Amygdala (tissue), 56 donors: Measurements from ENCODE around the gene RRP1B.
A peak's percentile ranks its signal among the peaks of the same experiment; 100 is the strongest.
"Not testable (repeated sequence)": the region's sequence is repeated elsewhere in the genome, so short reads cannot be mapped to it uniquely, and the experiment has no call there.

Experiments used
- DNase-seq, 56 donors: peaks; one replicate each; lab custom pipeline; 2025; lab: John Stamatoyannopoulos, UW

RRP1B gene

DNA sequence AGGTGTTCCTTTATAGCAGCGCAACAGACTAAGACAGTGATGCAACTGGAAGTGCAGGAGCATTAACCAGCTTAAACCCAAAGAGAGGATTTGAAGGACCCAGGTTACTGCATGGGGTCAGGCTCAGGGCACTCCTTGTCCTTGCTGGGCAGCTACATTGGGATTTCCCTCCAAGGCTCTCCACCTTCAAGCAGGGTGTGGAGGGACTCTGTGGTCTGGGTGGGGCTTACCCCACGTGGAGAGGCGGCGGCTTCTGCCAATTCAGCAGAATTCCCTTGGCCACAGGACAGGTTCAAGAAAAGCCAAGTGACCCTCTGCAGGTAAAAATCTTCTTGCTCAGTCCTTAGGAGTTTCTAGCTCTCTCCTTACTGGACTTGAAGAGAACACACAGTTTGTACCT is 6.5 kb downstream of the RRP1B start:
- DNase-seq, result no peak

DNA sequence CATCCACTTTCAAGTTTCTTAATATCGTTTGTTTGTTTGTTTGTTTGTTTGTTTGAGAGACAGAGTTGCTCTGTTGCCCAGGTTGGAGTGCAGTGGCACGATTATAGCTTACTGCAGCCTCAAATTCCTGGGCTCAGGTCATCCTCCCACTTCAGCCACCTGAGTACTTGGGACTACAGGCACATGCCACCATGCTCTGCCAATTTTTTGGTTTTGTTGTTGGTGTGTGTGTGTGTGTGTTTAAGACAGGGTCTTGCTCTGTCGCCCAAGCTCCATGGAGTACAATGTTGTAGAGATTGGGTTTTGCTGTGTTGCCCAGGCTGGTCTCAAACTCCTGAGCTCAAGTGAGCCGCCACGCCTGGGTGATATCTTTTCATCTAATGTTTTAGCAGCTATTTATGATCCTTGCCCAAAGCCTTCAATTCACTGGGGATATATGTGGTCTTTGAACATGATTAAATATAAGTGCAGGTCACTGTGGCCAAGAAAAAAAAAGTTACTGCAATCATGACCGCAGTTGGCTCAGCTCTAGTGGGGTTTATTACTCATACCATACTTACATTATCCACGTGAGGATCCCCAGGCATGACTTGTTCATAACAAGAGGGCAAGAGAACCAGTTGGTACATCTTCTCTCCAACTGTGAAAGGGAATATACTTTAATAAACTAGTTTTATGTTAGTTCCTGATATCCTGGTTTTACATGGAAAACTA is 8.0 kb downstream of the RRP1B start:
- no peak for DNase-seq

DNA sequence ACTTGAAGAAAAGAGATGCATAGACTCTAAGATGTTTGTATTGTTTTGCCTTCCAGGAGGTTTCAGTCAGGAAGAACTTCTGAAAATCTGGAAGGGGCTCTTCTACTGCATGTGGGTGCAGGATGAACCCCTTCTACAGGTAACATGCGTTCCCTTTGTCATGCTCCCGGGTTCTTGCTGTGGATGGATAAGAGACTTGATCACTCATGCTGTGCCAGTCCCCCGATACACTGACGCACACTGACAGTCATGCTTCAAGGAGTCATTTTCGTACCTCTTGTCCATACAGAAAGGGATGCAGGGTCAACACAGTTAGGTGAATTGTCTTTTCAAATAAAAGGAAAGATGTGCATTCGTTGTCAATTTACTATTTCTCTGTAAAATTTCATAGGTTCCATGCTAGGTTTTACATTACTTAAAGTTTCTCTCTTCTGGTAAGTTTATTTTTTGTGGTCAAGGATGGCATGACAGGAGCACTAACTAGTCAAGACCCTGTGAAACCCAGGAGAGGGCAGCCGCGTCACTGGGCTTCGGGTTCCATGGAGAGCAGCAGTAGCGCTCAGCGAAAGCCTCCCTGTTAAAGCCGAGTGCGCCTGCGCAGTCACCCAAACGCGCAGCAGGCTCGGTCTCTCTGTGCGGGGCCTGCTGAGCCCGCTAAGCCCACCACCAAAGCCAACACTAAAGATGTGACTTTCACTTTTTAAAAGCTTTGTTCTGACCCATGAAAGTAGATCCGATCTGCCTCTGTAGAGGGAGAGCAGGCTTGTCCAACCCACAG is 10.7 kb downstream of the RRP1B start:
- no peak for DNase-seq

GRCh38 chr21:43675871-43676270 is 16.5 kb downstream of the RRP1B start:
- no peak for DNase-seq

DNA sequence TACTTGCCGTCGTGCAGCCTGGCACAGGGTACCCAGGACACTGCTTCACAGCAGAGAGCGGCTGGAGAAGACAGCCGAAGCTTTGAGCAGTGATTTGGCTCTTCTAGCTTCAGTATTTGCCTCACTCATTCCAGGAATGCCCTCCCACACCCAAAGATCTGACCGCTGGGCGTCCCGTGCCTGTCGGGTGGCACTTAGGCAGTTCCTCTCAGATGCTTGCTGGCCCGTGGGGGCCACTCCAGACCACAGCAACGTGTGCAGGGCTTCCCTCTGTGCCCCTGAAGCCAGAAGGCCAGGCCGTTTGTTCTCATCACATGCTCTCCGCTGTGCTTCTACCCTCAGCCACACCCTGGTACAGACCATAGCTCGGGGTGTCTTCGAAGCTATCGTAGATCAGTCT is 17.0 kb downstream of the RRP1B start:
- no peak for DNase-seq

DNA sequence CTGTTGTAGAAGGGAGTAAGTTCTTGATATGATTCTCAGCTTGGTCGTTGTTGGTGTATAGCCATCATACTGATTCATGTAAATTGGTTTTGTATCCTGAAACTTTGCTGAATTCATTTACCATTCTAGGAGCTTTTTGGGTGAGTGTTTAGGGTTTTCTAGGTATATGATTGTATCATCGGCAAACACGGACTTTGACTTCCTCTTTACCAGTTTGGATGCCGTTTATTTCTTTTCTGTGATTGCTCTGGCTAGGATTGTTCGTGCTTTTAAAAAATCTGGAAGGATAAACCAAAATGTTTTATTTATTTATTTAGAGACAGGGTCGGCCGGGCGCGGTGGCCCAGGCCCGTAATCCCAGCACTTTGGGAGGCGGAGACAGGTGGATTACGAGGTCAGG is 20.6 kb downstream of the RRP1B start:
- no peak for DNase-seq

- DNase-seq, result not testable (repeated sequence)
Measured at GRCh38 chr21:43680421-43680820, 21.1 kb downstream of the RRP1B start.

DNA sequence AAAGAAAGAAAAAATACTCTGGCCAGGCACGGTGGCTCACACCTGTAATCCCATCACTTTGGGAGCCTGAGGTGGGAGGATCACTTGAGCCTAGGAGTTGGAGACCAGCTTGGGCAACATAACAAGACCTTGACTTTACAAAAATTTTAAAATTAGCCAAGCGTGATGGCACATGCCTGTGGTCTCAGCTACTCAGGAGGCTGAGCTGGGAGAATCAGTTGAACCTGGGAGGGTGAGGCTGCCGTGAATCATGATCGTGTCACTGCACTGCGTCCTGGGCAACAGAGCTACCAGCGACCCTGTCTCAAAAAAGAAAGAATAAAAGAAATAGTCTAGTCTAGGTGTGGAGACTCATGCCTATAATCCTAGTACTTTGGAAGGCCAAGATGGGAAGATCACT is 22.3 kb downstream of the RRP1B start:
- no peak for DNase-seq

GRCh38 chr21:43684424-43684823 is 25.1 kb downstream of the RRP1B start:
- DNase-seq, result no peak

DNA sequence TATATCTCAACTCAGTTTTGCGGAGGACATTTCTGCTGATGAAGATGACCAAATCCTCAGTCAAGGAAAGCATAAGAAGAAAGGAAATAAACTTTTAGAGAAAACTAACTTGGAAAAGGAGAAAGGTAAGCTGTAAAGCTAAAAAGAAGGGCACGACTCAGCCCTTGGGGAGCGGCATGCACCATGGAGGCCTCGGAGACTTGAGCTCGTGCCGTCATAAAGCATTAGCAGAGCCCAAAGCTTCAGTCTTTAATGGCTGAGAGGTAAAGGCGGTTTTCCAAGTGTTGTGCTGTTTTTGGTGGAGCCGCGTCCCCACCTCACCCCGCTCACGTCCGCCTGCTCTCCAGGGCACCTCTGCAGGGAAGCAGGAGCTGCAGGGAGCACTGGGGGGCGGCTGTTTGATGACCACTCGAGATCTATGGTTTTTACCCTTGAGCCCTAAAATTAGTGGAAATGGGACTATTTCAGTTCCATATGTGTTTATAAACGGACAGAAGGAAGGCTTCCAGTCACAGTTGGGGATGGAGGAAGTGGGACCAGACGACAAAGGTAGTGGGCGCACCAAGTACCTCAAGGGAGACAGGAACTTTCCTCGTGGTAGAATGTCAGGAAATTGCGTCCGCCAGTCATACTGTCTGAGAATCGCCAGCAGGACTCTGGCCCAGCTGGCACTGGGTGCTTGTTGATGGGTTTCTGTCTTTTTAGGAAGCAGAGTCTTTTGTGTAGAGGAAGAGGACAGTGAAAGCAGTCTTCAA is 27.6 kb downstream of the RRP1B start:
- peak in 1 of 56 donors; percentile 28 for DNase-seq

DNA sequence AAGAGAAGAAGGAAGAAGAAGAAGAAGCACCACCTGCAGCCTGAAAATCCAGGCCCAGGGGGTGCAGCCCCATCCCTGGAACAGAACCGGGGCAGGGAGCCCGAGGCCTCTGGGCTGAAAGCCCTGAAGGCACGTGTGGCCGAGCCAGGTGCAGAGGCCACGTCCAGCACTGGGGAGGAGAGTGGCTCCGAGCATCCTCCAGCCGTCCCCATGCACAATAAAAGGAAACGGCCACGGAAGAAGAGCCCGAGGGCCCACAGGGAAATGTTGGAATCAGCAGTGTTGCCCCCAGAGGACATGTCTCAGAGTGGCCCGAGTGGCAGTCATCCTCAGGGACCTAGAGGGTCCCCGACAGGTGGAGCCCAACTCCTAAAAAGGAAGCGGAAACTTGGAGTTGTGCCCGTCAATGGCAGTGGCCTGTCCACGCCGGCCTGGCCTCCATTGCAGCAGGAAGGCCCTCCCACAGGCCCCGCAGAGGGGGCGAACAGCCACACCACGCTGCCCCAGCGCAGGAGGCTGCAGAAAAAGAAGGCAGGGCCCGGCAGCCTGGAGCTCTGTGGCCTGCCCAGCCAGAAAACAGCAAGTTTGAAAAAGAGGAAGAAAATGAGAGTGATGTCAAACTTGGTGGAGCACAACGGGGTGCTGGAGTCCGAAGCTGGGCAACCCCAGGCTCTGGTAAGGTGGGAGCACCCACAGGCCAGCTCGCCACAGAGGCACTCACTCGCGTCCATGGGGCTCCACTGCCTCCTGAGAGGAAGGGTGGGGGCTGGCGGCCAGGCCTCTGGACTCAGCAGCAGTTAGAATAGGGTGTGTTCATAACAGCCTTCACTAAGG is 28.4 kb downstream of the RRP1B start:
- no peak for DNase-seq

GRCh38 chr21:43688906-43689305 is 29.5 kb downstream of the RRP1B start:
- no peak for DNase-seq

GRCh38 chr21:43689556-43690337 is 30.4 kb downstream of the RRP1B start:
- no peak for DNase-seq

DNA sequence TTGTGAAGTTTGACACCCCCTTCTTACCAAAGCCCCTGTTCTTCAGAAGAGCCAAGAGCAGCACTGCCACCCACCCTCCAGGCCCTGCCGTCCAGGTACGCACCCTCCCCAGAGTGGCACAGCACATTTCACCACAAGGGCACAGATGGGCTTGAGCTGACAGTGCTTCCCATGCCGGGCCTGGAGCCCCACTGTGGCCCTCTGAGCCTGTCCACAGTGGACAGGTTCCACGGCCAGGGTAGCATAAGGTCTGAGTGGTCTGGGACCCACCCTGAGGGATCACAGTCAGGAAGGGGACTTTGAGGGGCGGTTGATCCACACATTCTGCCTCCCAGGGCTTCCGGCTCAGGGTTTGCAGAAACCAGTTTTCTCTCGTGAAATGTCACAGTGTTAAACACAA is 31.0 kb downstream of the RRP1B start:
- DNase-seq, result no peak

DNA sequence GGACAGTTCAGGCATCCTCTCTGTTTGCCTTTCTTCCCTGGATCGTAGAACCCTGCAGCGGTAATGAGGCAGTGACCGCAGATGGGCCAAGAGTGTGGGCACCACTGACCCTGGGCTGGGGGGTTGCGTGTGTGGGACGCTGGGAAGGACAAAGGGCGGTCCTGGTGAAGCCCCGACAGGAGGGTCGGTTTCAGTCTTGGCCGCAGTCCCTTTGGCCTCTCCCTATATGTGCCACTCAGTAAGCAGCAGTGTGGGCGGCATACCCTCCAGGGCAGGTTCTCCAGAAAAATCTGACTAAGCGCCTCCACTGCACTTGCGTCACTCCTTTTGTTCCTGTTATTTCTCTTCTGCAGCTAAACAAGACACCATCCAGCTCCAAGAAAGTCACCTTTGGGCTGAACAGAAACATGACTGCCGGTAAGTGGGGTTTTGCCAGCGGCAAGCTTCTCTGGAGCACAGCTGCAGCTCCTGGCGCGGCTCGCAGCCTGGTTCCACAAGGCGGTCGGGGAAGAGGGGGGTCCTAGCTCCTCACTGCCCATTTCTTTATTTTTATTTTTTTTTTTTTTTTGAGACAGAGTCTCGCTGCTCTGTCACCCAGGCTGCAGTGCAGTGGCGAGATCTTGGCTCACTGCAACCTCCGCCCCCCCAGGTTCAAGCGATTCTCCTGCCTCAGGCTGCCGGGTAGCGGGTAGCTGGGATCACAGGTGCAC is 31.9 kb downstream of the RRP1B start:
- DNase-seq, result no peak

GRCh38 chr21:43691801-43692200 is 32.4 kb downstream of the RRP1B start:
- no peak for DNase-seq

- no peak for DNase-seq
Measured at GRCh38 chr21:43692949-43693348, 33.6 kb downstream of the RRP1B start.

- no peak for DNase-seq
Measured at GRCh38 chr21:43693981-43694380, 34.6 kb downstream of the RRP1B start.

DNA sequence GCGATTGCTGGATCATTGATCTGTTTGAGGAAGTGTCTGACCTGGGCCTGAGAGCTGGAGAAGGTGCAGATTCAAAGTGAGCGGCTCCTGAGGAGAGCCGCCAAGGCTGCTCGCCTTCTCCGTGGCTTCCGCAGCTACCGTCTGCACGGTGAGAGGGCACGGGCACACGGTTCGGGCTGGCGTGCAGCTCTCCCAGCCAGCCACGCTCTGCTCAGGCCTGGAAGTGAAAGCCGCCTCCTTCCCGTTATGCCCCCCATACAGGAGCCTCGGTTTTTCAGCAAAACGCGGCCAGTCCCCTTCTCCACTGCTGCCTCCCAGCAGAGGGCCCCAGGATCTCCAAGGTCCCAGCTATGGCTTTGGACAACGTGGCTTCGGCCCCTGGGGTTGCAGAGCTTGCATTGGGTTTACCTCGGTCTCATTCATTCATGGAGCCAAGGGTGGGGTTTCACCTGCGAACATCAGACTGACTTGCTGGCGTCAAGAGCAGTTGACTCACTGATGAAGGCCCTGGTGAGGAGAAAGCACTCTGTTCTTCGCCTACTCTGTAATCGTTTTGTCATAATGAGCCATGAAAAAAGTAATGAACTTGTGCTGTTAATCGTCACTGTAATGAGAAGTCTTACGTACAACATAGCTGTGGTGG is 35.2 kb downstream of the RRP1B start:
- no peak for DNase-seq
